ENCODE measurements around the gene DNAJC1.
"Not testable (repeated sequence)": the region's sequence is repeated elsewhere in the genome, so short reads cannot be mapped to it uniquely, and the experiment has no call there.

The DNAJC1 gene

GRCh38 chr10:21822273-21822672, 181.3 kb downstream of the DNAJC1 start:
- not testable (repeated sequence) for DNase-seq

- DNase-seq = no peak
Measured at GRCh38 chr10:21820952-21821351, 182.6 kb downstream of the DNAJC1 start.

GRCh38 chr10:21818416-21818815, 185.1 kb downstream of the DNAJC1 start:
- DNase-seq = not testable (repeated sequence)

GRCh38 chr10:21814866-21815265, 188.7 kb downstream of the DNAJC1 start:
- peak; percentile 80 to 91 for DNase-seq

GRCh38 chr10:21813946-21814345, 189.6 kb downstream of the DNAJC1 start:
- DNase-seq = no peak

- no peak for DNase-seq
Measured at GRCh38 chr10:21811245-21811585, 192.3 kb downstream of the DNAJC1 start.

GRCh38 chr10:21810582-21811244, 192.8 kb downstream of the DNAJC1 start:
- no peak for DNase-seq

GRCh38 chr10:21808550-21808949, 195.0 kb downstream of the DNAJC1 start:
- peak in 1 of 2 experiments; percentile 56 for DNase-seq

GRCh38 chr10:21807180-21807579, 196.3 kb downstream of the DNAJC1 start:
- DNase-seq = peak in 1 of 2 experiments; percentile 20

- DNase-seq = no peak
Measured at GRCh38 chr10:21803374-21803773, 200.2 kb downstream of the DNAJC1 start.

- no peak for DNase-seq
Measured at GRCh38 chr10:21801609-21802008, 201.9 kb downstream of the DNAJC1 start.

GRCh38 chr10:21797984-21798765, 205.4 kb downstream of the DNAJC1 start:
- DNase-seq = no peak

- DNase-seq = no peak
Measured at GRCh38 chr10:21797533-21797932, 206.0 kb downstream of the DNAJC1 start.

GRCh38 chr10:21791276-21791675, 212.3 kb downstream of the DNAJC1 start:
- DNase-seq = no peak

GRCh38 chr10:21776883-21777282, 226.6 kb downstream of the DNAJC1 start:
- DNase-seq = no peak

- no peak for DNase-seq
Measured at GRCh38 chr10:21771219-21771618, 232.3 kb downstream of the DNAJC1 start.

GRCh38 chr10:21769041-21769440, 234.5 kb downstream of the DNAJC1 start:
- DNase-seq = no peak

GRCh38 chr10:21764466-21765189, 238.9 kb downstream of the DNAJC1 start:
- DNase-seq = no peak

- no peak for DNase-seq
Measured at GRCh38 chr10:21760332-21760731, 243.2 kb downstream of the DNAJC1 start.

GRCh38 chr10:21759232-21759631, 244.3 kb downstream of the DNAJC1 start:
- no peak for DNase-seq

- no peak for DNase-seq
Measured at GRCh38 chr10:21758696-21759095, 244.8 kb downstream of the DNAJC1 start.

GRCh38 chr10:21758239-21758638, 245.3 kb downstream of the DNAJC1 start:
- DNase-seq = no peak

- DNase-seq = no peak
Measured at GRCh38 chr10:21757185-21757901, 246.2 kb downstream of the DNAJC1 start.

All from NCI-H524 (cell line).